SU-DHL-6 (cell line): ENCODE measurements around the gene OR2M7.

ENCODE experiments used
- EZH2phosphoT487 ChIP-seq: fragments of 200-600 bp; sonication (generic), shearing (Covaris generic); conservative IDR thresholded peaks from 2 replicates; pipeline ENCODE4 v1.6.1; 2018; ENCODE audit warnings: mild to moderate bottlenecking, antibody characterized with exemption, low read length, moderate library complexity, mixed read lengths
- TF ChIP-seq, protein P1 (sequence below): fragments of 200-600 bp; sonication (generic); IDR thresholded peaks from one replicate; pipeline ENCODE4 v1.5.1; 2017; ENCODE audit warnings: antibody characterized with exemption, mild to moderate bottlenecking, low read length, moderate library complexity; ENCODE audit not compliant: insufficient read depth, poor library complexity, severe bottlenecking

DNA sequence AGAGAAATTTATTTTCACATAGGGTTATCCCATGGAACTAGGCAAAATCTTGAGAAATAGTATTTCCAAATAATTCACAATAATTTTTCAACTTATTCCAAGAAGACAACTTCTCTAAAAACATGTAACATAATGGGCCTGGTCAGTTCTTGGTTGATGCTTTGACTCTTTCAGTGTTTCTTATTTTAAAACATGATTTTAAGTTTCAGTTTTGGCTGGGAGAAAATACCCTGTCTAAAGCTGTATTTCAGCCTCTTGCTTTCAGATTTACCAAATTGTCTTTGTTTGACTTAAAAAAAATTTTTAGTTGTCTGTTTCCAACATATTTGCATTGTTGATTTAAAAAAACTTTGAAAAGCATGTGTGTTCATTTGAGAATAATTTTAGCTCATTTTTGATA is 42.2 kb upstream of the OR2M7 start:
- TF ChIP-seq, protein P1, sequence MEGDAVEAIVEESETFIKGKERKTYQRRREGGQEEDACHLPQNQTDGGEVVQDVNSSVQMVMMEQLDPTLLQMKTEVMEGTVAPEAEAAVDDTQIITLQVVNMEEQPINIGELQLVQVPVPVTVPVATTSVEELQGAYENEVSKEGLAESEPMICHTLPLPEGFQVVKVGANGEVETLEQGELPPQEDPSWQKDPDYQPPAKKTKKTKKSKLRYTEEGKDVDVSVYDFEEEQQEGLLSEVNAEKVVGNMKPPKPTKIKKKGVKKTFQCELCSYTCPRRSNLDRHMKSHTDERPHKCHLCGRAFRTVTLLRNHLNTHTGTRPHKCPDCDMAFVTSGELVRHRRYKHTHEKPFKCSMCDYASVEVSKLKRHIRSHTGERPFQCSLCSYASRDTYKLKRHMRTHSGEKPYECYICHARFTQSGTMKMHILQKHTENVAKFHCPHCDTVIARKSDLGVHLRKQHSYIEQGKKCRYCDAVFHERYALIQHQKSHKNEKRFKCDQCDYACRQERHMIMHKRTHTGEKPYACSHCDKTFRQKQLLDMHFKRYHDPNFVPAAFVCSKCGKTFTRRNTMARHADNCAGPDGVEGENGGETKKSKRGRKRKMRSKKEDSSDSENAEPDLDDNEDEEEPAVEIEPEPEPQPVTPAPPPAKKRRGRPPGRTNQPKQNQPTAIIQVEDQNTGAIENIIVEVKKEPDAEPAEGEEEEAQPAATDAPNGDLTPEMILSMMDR, result no peak
- TF ChIP-seq EZH2phosphoT487, result no peak
